HCEC 1CT (cell line): ENCODE measurements around the gene ALCAM.

Experiments
- DNase-seq: peaks from one replicate; pipeline ENCODE4 v3.0.0-alpha.2; 2017

ALCAM gene

GRCh38 chr3:105435277-105435676 lies 68.6 kb downstream of the ALCAM start:
- DNase-seq: no peak

- no peak for DNase-seq
These were observed 70.0 kb downstream of the ALCAM start for GRCh38 chr3:105436687-105437086.

GRCh38 chr3:105440113-105440512 lies 73.4 kb downstream of the ALCAM start:
- no peak for DNase-seq

- peak; percentile 56 for DNase-seq
These were observed 78.0 kb downstream of the ALCAM start for GRCh38 chr3:105444725-105445124.

DNA sequence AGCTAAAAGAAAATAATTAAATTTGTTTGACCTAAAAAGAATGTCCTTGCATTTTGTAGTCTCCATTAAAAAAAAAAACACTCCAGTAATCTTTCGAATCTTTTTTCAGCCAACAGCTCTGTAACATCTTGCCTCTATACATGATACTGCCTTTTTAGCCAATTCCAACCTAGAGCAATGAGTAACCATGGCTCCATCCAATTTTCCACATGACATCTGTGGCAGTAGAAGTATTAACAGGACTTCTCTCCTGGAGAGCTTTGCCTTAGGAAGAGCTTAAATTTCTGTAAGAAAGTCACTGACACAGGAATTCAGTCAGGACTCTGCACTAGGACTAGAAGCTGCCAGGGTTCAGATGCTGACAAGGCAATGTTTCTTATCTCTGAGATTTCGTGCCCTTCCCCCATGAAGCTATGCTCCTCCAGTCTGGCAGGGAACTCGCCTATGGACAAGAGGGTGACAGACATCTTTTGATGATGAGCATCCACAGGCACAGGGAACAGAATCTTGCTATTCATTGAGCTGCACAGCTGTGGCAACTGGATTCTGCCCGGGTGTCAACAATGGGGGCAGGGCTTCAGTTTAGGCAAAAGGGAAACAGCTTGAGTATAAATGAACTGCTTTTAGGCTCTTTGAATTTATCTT lies 81.8 kb downstream of the ALCAM start:
- no peak for DNase-seq

DNA sequence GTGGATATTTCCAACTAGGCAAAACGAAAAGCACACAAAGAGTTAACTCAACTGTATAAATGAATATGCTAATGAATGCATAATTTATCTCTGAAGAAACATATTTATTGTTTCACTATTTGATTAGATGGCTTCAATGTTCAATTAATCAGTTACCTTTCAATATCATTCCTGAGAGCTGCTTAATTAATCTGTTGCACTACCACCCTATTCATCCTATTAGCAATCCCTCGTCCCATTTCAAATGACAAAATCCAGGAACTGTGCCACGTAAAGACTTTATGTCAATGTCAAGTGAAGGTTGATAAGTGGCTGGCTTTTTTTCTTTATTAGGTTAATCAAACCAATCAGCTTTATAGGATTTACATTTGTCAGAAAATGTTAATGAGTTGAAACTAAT lies 82.7 kb downstream of the ALCAM start:
- no peak for DNase-seq

GRCh38 chr3:105456017-105456416 lies 89.3 kb downstream of the ALCAM start:
- DNase-seq: no peak

GRCh38 chr3:105458518-105459215 lies 92.0 kb downstream of the ALCAM start:
- DNase-seq: peak; percentile 31

- peak; percentile 35 for DNase-seq
These were observed 93.0 kb downstream of the ALCAM start for GRCh38 chr3:105459566-105460290.

DNA sequence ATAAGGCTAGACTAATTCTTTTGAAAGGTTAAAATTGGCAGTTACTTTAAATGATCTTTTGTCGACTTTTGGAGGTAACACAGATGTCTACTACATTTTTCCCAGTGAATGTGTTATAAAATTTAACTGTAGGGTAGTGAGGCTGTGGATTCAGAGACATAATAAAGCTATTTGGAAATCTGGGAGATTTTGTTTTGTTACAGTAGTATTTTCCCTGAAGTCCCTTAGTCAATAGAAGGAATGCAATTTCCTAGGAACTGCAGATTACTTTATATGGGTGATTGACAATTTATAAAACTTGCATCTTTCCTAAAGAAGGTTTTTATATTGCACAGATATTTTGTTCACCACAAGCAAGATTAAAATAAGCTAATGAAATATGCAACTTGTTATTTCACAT lies 96.9 kb downstream of the ALCAM start:
- DNase-seq: no peak

- no peak for DNase-seq
These were observed 98.6 kb downstream of the ALCAM start for GRCh38 chr3:105465251-105465853.

GRCh38 chr3:105466072-105466471 lies 99.4 kb downstream of the ALCAM start:
- DNase-seq: no peak

- DNase-seq: no peak
These were observed 100.0 kb downstream of the ALCAM start for GRCh38 chr3:105466495-105467404.

GRCh38 chr3:105470851-105471250 lies 104.1 kb downstream of the ALCAM start:
- no peak for DNase-seq

GRCh38 chr3:105473521-105474223 lies 107.0 kb downstream of the ALCAM start:
- peak; percentile 91 for DNase-seq

- no peak for DNase-seq
These were observed 114.1 kb downstream of the ALCAM start for GRCh38 chr3:105480768-105481167.

- peak; percentile 62 for DNase-seq
These were observed 116.8 kb downstream of the ALCAM start for GRCh38 chr3:105483476-105483875.

DNA sequence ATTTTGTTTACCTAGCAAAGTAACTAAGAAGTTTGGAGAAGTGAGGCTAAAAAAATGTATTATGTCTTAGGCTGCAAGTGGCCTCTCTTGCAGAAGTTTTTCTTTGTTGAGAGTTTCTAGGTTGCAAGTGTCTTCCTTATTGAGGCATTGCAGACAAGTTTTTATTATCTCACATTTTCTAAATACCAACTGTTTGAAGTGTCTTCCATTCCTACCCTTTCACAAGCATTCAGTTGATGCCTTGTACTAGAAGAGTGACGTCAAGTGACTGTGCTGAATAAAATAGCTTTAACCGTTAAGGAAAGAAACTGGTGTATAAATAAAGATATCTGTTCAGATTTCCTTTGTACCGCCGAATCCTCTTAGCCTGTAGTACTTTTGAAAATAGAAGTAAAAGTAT lies 123.3 kb downstream of the ALCAM start:
- DNase-seq: no peak

DNA sequence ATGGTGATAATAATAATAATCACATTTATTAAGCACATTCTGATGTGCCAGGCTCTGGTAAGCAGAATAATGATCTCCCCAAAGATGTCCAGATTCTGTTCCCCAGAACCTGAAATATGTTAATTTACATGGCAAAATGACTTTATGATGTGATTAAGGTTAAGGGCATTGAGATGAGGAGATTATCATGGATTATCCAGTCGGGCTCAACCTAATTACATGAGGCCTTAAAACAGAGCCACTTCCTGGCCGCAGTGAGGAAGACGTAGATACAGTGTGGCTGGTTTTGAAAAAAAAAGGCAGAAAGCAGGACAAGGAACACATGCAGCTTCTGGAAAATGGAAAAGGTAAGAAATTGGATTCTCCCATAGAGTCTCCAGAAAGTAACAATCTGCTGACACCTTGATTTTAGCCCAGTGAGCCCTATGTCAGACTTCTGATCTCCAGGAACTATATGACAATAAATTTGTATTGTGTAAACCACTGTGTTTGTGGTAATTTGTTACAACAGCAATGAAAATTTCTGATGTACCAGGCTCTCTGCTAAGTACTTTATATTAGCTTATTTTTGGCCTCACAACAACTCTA lies 126.7 kb downstream of the ALCAM start:
- DNase-seq: no peak

DNA sequence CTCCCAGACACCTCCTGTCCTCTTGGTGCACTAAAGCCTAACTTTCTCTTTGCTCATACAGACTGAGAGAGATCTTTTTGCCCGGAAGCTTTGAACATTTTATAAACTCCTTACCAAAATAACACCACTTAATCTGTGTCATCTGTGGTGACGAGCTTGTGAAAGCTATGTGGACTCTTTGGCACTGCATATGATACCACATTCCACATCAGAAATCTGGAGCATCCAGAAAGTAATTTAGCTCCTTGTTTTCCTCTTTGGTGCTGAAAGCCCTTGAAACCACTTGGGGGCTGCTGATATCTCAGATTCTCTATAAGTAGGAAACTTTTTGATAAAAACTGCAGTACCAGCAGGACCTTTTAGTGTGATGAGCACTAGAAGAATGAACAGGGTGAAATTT lies 128.3 kb downstream of the ALCAM start:
- no peak for DNase-seq

GRCh38 chr3:105496343-105496742 lies 129.6 kb downstream of the ALCAM start:
- no peak for DNase-seq

- no peak for DNase-seq
These were observed 130.7 kb downstream of the ALCAM start for GRCh38 chr3:105497386-105497785.
